ENCODE results near the gene NUMA1. TPM values are rescaled to one million over a fixed set of nuclear protein-coding genes. Genes with fewer than 3 reads are reported as not detected.

The NUMA1 gene
- total and polyA plus RNA-seq, 2 of the 13 experiments (the other 11 are each of a cell fraction or from before 2014, with no cell fraction given), result 57.3 to 60.2 TPM

GRCh38 chr11:72015511-72016061, 64.8 kb downstream of the NUMA1 start (continued):
- TF ChIP-seq HOMEZ (CRISPR knock-in tag; IDR thresholded peaks at IDR 0.05; ENCODE audit: low read depth) (no peak), AHR (CRISPR knock-in tag; IDR thresholded peaks at IDR 0.05) (no peak), DMAP1 (CRISPR knock-in tag; IDR thresholded peaks at IDR 0.05) (no peak), SIN3A (IDR thresholded peaks at IDR 0.05; ENCODE audit: borderline replicate concordance, low read depth, low read length) (no peak), ETV5 (CRISPR knock-in tag; IDR thresholded peaks at IDR 0.05; ENCODE audit: borderline replicate concordance) (no peak), ZHX1 (CRISPR knock-in tag; IDR thresholded peaks at IDR 0.05; ENCODE audit: low read depth) (no peak), LBX2 (CRISPR knock-in tag; IDR thresholded peaks at IDR 0.05; ENCODE audit: borderline replicate concordance) (no peak), KDM5B (CRISPR knock-in tag; IDR thresholded peaks at IDR 0.05; ENCODE audit: borderline replicate concordance) (no peak), NFE2L2 (IDR thresholded peaks at IDR 0.05; ENCODE audit: low read length) (no peak), ZNF672 (CRISPR knock-in tag; IDR thresholded peaks at IDR 0.05) (no peak), ATF1 (CRISPR knock-in tag; IDR thresholded peaks at IDR 0.05) (no peak), DMTF1 (CRISPR knock-in tag; IDR thresholded peaks at IDR 0.05) (no peak), KDM1A (CRISPR knock-in tag; IDR thresholded peaks at IDR 0.05) (no peak), SMYD3 (CRISPR knock-in tag; IDR thresholded peaks at IDR 0.05) (no peak), ELF3 (CRISPR knock-in tag; IDR thresholded peaks at IDR 0.05) (no peak), ZNF503 (CRISPR knock-in tag; IDR thresholded peaks at IDR 0.05) (no peak), CTCF (CRISPR knock-in tag; IDR thresholded peaks at IDR 0.05) (peak; percentile 70), ZFY (CRISPR knock-in tag; IDR thresholded peaks at IDR 0.05) (peak; percentile 29; the same call in 1 of the 2 replicates), PLSCR1 (CRISPR knock-in tag; IDR thresholded peaks at IDR 0.05; ENCODE audit: borderline replicate concordance) (no peak)
